Measurements from ENCODE around the gene PGBD5.
A peak's percentile ranks its signal among the peaks of the same experiment; 100 is the strongest.

- TF ChIP-seq CTCF (optimal IDR thresholded peaks at IDR 0.05 in 1 of 3, IDR thresholded peaks at IDR 0.05 in 1 of 3, conservative IDR thresholded peaks at IDR 0.05 in 1 of 3; ENCODE audit: extremely low read depth in 1 of 3, insufficient read depth in 2 of 3, low read length in 3 of 3) (peak in 2 of 3 experiments; percentile 17 to 19), EZH2 (IDR thresholded peaks at IDR 0.05; ENCODE audit: low read length) (no peak)
Observed at GRCh38 chr1:230292689-230293389, 133.3 kb downstream of the PGBD5 start.

Data from keratinocyte (primary cell).